ENCODE data around the gene CDH23. TPM values are rescaled to one million over a fixed set of nuclear protein-coding genes. Genes with fewer than 3 reads are reported as not detected.

Gene CDH23
- total RNA-seq, 1 donor from 2014 or later, result not detected

- Mint-ChIP-seq H3K27ac (ENCODE audit: unreplicated experiment) (no peak overlapping the region), H3K4me1 (ENCODE audit: low read depth) (peaks cover 7% of the 10 kb centered on the region), H3K4me3 (ENCODE audit: unreplicated experiment) (no peak overlapping the region), H3K9me3 (ENCODE audit: low read depth) (no peaks in the 10 kb centered on the region), H3K27me3 (ENCODE audit: low read depth) (peaks cover 61% of the 10 kb centered on the region), H3K36me3 (ENCODE audit: low read depth) (peaks cover under 1% of the 10 kb centered on the region)
- TF ChIP-seq CTCF (IDR thresholded peaks at IDR 0.05), result no peak
- DNase-seq (ENCODE audit: low spot score), result no peak
Observed at GRCh38 chr10:71476228-71477011, 79.7 kb downstream of the CDH23 start.

- Mint-ChIP-seq H3K4me3 (ENCODE audit: unreplicated experiment) (no peak overlapping the region), H3K36me3 (ENCODE audit: low read depth) (no peaks in the 10 kb centered on the region), H3K27me3 (ENCODE audit: low read depth) (peaks cover 67% of the 10 kb centered on the region), H3K9me3 (ENCODE audit: low read depth) (no peaks in the 10 kb centered on the region), H3K4me1 (ENCODE audit: low read depth) (no peaks in the 10 kb centered on the region), H3K27ac (ENCODE audit: unreplicated experiment) (no peak overlapping the region)
- no peak for TF ChIP-seq CTCF (IDR thresholded peaks at IDR 0.05)
- DNase-seq (ENCODE audit: low spot score), result no peak
Observed at GRCh38 chr10:71478173-71478572, 81.5 kb downstream of the CDH23 start.

- H3K36me3 Mint-ChIP-seq (ENCODE audit: low read depth), result no peaks in the 10 kb centered on the region
- H3K4me3 Mint-ChIP-seq (ENCODE audit: unreplicated experiment), result no peak overlapping the region
- TF ChIP-seq CTCF (IDR thresholded peaks at IDR 0.05), result no peak
- H3K9me3 Mint-ChIP-seq (ENCODE audit: low read depth), result no peaks in the 10 kb centered on the region
- DNase-seq (ENCODE audit: low spot score), result no peak
- peaks cover 74% of the 10 kb centered on the region for H3K27me3 Mint-ChIP-seq (ENCODE audit: low read depth)
- H3K4me1 Mint-ChIP-seq (ENCODE audit: low read depth), result no peaks in the 10 kb centered on the region
- H3K27ac Mint-ChIP-seq (ENCODE audit: unreplicated experiment), result no peak overlapping the region
Observed at GRCh38 chr10:71478813-71479365, 82.2 kb downstream of the CDH23 start.

GRCh38 chr10:71479831-71480230, 83.1 kb downstream of the CDH23 start:
- Mint-ChIP-seq H3K27ac (ENCODE audit: unreplicated experiment) (no peak overlapping the region), H3K4me3 (ENCODE audit: unreplicated experiment) (no peak overlapping the region), H3K36me3 (ENCODE audit: low read depth) (no peaks in the 10 kb centered on the region), H3K9me3 (ENCODE audit: low read depth) (no peaks in the 10 kb centered on the region), H3K4me1 (ENCODE audit: low read depth) (no peaks in the 10 kb centered on the region), H3K27me3 (ENCODE audit: low read depth) (peaks cover 79% of the 10 kb centered on the region)
- TF ChIP-seq CTCF (IDR thresholded peaks at IDR 0.05), result no peak
- no peak for DNase-seq (ENCODE audit: low spot score)

GRCh38 chr10:71480662-71481061, 83.9 kb downstream of the CDH23 start:
- no peak for DNase-seq (ENCODE audit: low spot score)
- Mint-ChIP-seq H3K4me3 (ENCODE audit: unreplicated experiment) (no peak overlapping the region), H3K27ac (ENCODE audit: unreplicated experiment) (no peak overlapping the region), H3K9me3 (ENCODE audit: low read depth) (no peaks in the 10 kb centered on the region), H3K36me3 (ENCODE audit: low read depth) (no peaks in the 10 kb centered on the region), H3K4me1 (ENCODE audit: low read depth) (no peaks in the 10 kb centered on the region), H3K27me3 (ENCODE audit: low read depth) (peaks cover 79% of the 10 kb centered on the region)
- no peak for TF ChIP-seq CTCF (IDR thresholded peaks at IDR 0.05)
